Body of pancreas (tissue), 4 donors: ENCODE results near the gene OGG1.

ENCODE experiments used
- CTCF ChIP-seq, 7 experiments: fragments of 450-650 bp in 4 of 7; fragments of 200-600 bp in 3 of 7; sonication (generic) in 3 of 7; IDR thresholded peaks; one replicate each; pipeline ENCODE4 v1.5.1; 2016 to 2019; ENCODE audit warnings: antibody characterized with exemption in 7 of 7
- POLR2A ChIP-seq, 3 donors: fragments of 450-650 bp; IDR thresholded peaks; one replicate each; pipeline ENCODE4 v1.6.1; 2016; ENCODE audit warnings: antibody characterized with exemption in 3 of 3, mild to moderate bottlenecking in 2 of 3

- TF ChIP-seq CTCF (IDR thresholded peaks at IDR 0.05): no peak
- TF ChIP-seq POLR2A (IDR thresholded peaks at IDR 0.05): no peak
Observed at GRCh38 chr3:9703736-9704346, 45.9 kb upstream of the OGG1 start, which contains the start of gene CPNE9.
